ENCODE results near the gene ISCA1.
A peak's percentile ranks its signal among the peaks of the same experiment; 100 is the strongest.

DNA sequence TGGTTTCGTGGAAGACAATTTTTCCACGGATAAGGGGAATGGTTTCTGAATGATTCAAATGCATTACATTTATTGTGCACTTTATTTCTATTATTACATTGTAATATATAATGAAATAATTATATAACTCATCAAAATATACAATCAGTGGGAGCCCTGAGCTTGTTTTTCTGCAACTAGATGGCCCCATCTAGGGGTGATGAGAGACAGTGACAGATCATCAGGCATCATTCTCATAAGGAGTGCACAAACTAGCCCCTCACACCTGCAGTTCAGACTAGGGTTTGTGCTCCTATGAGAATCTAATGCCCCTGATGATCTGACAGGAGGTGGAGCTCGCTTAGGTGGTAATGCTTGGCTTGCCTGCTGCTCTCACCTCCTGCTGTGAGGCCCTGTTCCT is 6.4 kb downstream of the ISCA1 start:
- TF ChIP-seq EZH2 (IDR thresholded peaks at IDR 0.05; ENCODE audit: low read depth, low read length, severe bottlenecking), result no peak
- TF ChIP-seq, protein P1, sequence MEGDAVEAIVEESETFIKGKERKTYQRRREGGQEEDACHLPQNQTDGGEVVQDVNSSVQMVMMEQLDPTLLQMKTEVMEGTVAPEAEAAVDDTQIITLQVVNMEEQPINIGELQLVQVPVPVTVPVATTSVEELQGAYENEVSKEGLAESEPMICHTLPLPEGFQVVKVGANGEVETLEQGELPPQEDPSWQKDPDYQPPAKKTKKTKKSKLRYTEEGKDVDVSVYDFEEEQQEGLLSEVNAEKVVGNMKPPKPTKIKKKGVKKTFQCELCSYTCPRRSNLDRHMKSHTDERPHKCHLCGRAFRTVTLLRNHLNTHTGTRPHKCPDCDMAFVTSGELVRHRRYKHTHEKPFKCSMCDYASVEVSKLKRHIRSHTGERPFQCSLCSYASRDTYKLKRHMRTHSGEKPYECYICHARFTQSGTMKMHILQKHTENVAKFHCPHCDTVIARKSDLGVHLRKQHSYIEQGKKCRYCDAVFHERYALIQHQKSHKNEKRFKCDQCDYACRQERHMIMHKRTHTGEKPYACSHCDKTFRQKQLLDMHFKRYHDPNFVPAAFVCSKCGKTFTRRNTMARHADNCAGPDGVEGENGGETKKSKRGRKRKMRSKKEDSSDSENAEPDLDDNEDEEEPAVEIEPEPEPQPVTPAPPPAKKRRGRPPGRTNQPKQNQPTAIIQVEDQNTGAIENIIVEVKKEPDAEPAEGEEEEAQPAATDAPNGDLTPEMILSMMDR (IDR thresholded peaks at IDR 0.05; ENCODE audit: control extremely low read depth in 1 of 3, insufficient read depth in 1 of 3, low read depth in 1 of 3, low read length in 3 of 3), result peak in 2 of 3 experiments; percentile 33 to 37; a peak in 3 of 4 replicates

Data from H1 (cell line).